ENCODE results near the gene IMMP2L.

DNA sequence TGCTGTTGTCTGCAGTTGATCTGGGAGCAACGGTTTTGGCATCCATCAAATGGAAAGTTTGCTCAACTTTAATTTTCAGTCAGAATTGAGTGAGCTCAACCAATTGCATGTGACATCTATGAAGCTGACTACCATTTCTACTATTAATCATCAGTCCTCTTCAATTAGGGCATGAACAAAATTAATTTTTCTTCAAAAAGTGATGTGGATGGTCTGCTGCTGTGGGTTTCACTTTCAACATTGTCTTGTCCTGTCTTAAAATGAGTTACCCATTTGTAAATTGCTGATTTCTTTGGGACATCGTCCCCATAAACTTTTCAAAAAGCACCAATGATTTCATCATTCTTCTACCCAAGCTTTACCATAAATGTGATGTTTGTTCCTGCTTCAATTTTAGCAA lies 648.0 kb downstream of the IMMP2L start:
- TF ChIP-seq, protein P1, sequence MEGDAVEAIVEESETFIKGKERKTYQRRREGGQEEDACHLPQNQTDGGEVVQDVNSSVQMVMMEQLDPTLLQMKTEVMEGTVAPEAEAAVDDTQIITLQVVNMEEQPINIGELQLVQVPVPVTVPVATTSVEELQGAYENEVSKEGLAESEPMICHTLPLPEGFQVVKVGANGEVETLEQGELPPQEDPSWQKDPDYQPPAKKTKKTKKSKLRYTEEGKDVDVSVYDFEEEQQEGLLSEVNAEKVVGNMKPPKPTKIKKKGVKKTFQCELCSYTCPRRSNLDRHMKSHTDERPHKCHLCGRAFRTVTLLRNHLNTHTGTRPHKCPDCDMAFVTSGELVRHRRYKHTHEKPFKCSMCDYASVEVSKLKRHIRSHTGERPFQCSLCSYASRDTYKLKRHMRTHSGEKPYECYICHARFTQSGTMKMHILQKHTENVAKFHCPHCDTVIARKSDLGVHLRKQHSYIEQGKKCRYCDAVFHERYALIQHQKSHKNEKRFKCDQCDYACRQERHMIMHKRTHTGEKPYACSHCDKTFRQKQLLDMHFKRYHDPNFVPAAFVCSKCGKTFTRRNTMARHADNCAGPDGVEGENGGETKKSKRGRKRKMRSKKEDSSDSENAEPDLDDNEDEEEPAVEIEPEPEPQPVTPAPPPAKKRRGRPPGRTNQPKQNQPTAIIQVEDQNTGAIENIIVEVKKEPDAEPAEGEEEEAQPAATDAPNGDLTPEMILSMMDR (IDR thresholded peaks at IDR 0.05) = no peak
- TF ChIP-seq POLR2A (IDR thresholded peaks at IDR 0.05; ENCODE audit: low read length) = no peak
- no peak for TF ChIP-seq MYC (IDR thresholded peaks at IDR 0.05; ENCODE audit: borderline replicate concordance, low read length)
- TF ChIP-seq EHF (CRISPR knock-in tag; IDR thresholded peaks at IDR 0.05) = no peak
- TF ChIP-seq KDM1A (IDR thresholded peaks at IDR 0.05; ENCODE audit: low read depth) = no peak
- no peak for TF ChIP-seq RAD21 (conservative IDR thresholded peaks at IDR 0.05 in 1 of 2, IDR thresholded peaks at IDR 0.05 in 1 of 2)
- TF ChIP-seq CBX8 (IDR thresholded peaks at IDR 0.05) = no peak
- no peak for TF ChIP-seq CHD2 (IDR thresholded peaks at IDR 0.05; ENCODE audit: low read length, partially characterized antibody)
- no peak for TF ChIP-seq EP300 (IDR thresholded peaks at IDR 0.05)

Measured in A549 (cell line).